SK-N-SH (cell line): ENCODE results near the gene SSX2IP. TPM values are rescaled to one million over a fixed set of nuclear protein-coding genes. Genes with fewer than 3 reads are reported as not detected.

Source experiments
- CTCF ChIA-PET: fragments of 300-600, 350-600 bp; formaldehyde crosslinking; extraction: SDS; loops from one replicate; lab custom pipeline; 2021; lab: Yijun Ruan, JAX
- POLR2A ChIA-PET: fragments of 350-600 bp; sonication (Branson Sonifier 250); formaldehyde crosslinking; extraction: SDS; loops from one replicate; lab custom pipeline; 2020; ENCODE audit warnings: antibody characterized with exemption, inconsistent platforms; lab: Yijun Ruan, JAX
- DNase-seq: peaks from one replicate; pipeline ENCODE4 v3.0.0; 2012
- H2AFZ ChIP-seq: fragments of 200-600 bp; sonication (generic); 2 replicates; pipeline ENCODE4 v1.8.1; 2016; ENCODE audit warnings: antibody characterized with exemption, mild to moderate bottlenecking, low read depth
- H3F3A ChIP-seq: fragments of 200-600 bp; sonication (generic); replicated peaks from 2 replicates; pipeline ENCODE3; 2016; ENCODE audit warnings: antibody characterized with exemption, mild to moderate bottlenecking; ENCODE audit not compliant: insufficient read depth
- H3K27ac ChIP-seq, 2 experiments: fragments of 200-500 bp in 1 of 2; fragments of 200-600 bp in 1 of 2; sonication (Bioruptor generic) in 1 of 2; sonication (generic), shearing (Covaris generic) in 1 of 2; 2 replicates each; pipeline versions ENCODE4 v1.5.1 to v1.6.1; 2014 to 2016; ENCODE audit warnings: low read depth in 2 of 2, inconsistent platforms in 1 of 2, low read length in 1 of 2, mild to moderate bottlenecking in 1 of 2, mixed read lengths in 1 of 2
- H3K27me3 ChIP-seq: fragments of 200-600 bp; sonication (generic), shearing (Covaris generic); 2 replicates; pipeline ENCODE4 v1.6.1; 2016; ENCODE audit warnings: mixed run types; ENCODE audit not compliant: insufficient read depth
- H3K36me3 ChIP-seq, 2 experiments: fragments of 200-500 bp in 1 of 2; fragments of 200-600 bp in 1 of 2; sonication (Bioruptor generic) in 1 of 2; sonication (generic) in 1 of 2; replicated peaks in 1 of 2; 2 replicates each; pipeline versions ENCODE3 to v1.5.1; 2014 to 2016; ENCODE audit warnings: low read length in 1 of 2, mild to moderate bottlenecking in 1 of 2; ENCODE audit not compliant: insufficient read depth in 2 of 2, control insufficient read depth in 1 of 2
- H3K4me1 ChIP-seq, 2 experiments: fragments of 200-500 bp in 1 of 2; fragments of 200-600 bp in 1 of 2; sonication (Bioruptor generic) in 1 of 2; sonication (generic), shearing (Covaris generic) in 1 of 2; 2 replicates each; pipeline versions ENCODE4 v1.5.1 to v1.6.1; 2014 to 2016; ENCODE audit warnings: low read depth in 1 of 2, low read length in 1 of 2, mixed run types in 1 of 2; ENCODE audit not compliant: insufficient read depth in 2 of 2, control insufficient read depth in 1 of 2
- H3K4me2 ChIP-seq: fragments of 200-600 bp; sonication (generic), shearing (Covaris generic); 2 replicates; pipeline ENCODE4 v1.6.1; 2017; ENCODE audit warnings: mixed run types
- H3K4me3 ChIP-seq, 2 experiments: fragments of 200-500 bp in 1 of 2; fragments of 200-600 bp in 1 of 2; sonication (Bioruptor generic) in 1 of 2; sonication (generic), shearing (Covaris generic) in 1 of 2; 2 replicates each; pipeline versions ENCODE4 v1.5.1 to v1.8.1; 2014 to 2016; ENCODE audit warnings: low read depth in 2 of 2, inconsistent platforms in 1 of 2, low read length in 1 of 2, mild to moderate bottlenecking in 1 of 2, mixed read lengths in 1 of 2, moderate library complexity in 1 of 2
- H3K79me2 ChIP-seq: fragments of 200-600 bp; sonication (generic); 2 replicates; pipeline ENCODE4 v1.8.1; 2017; ENCODE audit warnings: mild to moderate bottlenecking; ENCODE audit not compliant: insufficient read depth
- H3K9ac ChIP-seq: fragments of 200-600 bp; sonication (generic); 2 replicates; pipeline ENCODE4 v1.6.1; 2017; ENCODE audit warnings: mixed run types
- H3K9me2 ChIP-seq: fragments of 200-600 bp; sonication (generic); 2 replicates; pipeline ENCODE4 v1.6.1; 2017; ENCODE audit warnings: mixed run types
- H3K9me3 ChIP-seq: fragments of 200-600 bp; sonication (generic); 2 replicates; pipeline ENCODE4 v1.6.1; 2017; ENCODE audit warnings: mixed run types, mild to moderate bottlenecking, moderate library complexity
- H4K20me1 ChIP-seq: fragments of 200-600 bp; sonication (generic); 2 replicates; pipeline ENCODE4 v1.6.1; 2017; ENCODE audit warnings: mild to moderate bottlenecking, mixed run types; ENCODE audit not compliant: insufficient read depth
- CHD2 ChIP-seq: fragments of 150-350 bp; IDR thresholded peaks from 2 replicates; pipeline ENCODE4 v1.6.1; 2018; ENCODE audit warnings: low read length; ENCODE audit not compliant: partially characterized antibody
- ELF1 ChIP-seq: IDR thresholded peaks from 2 replicates; pipeline ENCODE4 v1.4.0; 2012
- EP300 ChIP-seq, 2 experiments: IDR thresholded peaks; 2 replicates each; pipeline versions ENCODE4 v1.4.0 to v1.6.1; 2012; ENCODE audit warnings: borderline replicate concordance in 1 of 2, low read depth in 1 of 2, low read length in 1 of 2
- EZH2phosphoT487 ChIP-seq: fragments of 200-600 bp; sonication (generic); IDR thresholded peaks from 2 replicates; pipeline ENCODE4 v1.6.1; 2017; ENCODE audit warnings: low read depth, mixed run types, mild to moderate bottlenecking, antibody characterized with exemption, moderate library complexity, borderline replicate concordance
- FOSL2 ChIP-seq: IDR thresholded peaks from 2 replicates; pipeline ENCODE4 v1.4.0; 2012; ENCODE audit warnings: low read depth, mild to moderate bottlenecking, moderate library complexity, borderline replicate concordance
- IRF3 ChIP-seq: fragments of 150-350 bp; IDR thresholded peaks from 2 replicates; pipeline ENCODE4 v1.6.1; 2016; ENCODE audit warnings: mild to moderate bottlenecking, low read depth, low read length
- JUND ChIP-seq: IDR thresholded peaks from 2 replicates; pipeline ENCODE4 v1.4.0; 2012
- MAX ChIP-seq: IDR thresholded peaks from 2 replicates; pipeline ENCODE4 v1.4.0; 2012; ENCODE audit warnings: low read depth
- MXI1 ChIP-seq: IDR thresholded peaks from 2 replicates; pipeline ENCODE4 v1.6.1; 2012; ENCODE audit warnings: mild to moderate bottlenecking, low read depth, low read length, improper control_type of control experiment
- NFIC ChIP-seq: IDR thresholded peaks from 2 replicates; pipeline ENCODE4 v1.4.0; 2012; ENCODE audit warnings: borderline replicate concordance
- NRF1 ChIP-seq: IDR thresholded peaks from 2 replicates; pipeline ENCODE4 v1.6.1; 2012; ENCODE audit warnings: low read depth, mild to moderate bottlenecking, low read length
- POLR2AphosphoS5 ChIP-seq: IDR thresholded peaks from 2 replicates; pipeline ENCODE4 v1.6.1; 2012; ENCODE audit warnings: low read depth, low read length
- RCOR1 ChIP-seq: fragments of 150-350 bp; IDR thresholded peaks from 2 replicates; pipeline ENCODE4 v1.6.1; 2017; ENCODE audit warnings: antibody characterized with exemption, low read length
- RFX5 ChIP-seq: IDR thresholded peaks from 2 replicates; pipeline ENCODE4 v1.6.1; 2012; ENCODE audit warnings: mild to moderate bottlenecking, improper control_type of control experiment, low read length
- RXRA ChIP-seq: IDR thresholded peaks from 2 replicates; pipeline ENCODE4 v1.4.0; 2012; ENCODE audit warnings: low read depth, mild to moderate bottlenecking, borderline replicate concordance
- TCF12 ChIP-seq: IDR thresholded peaks from 2 replicates; pipeline ENCODE4 v1.4.0; 2012
- USF1 ChIP-seq: IDR thresholded peaks from 2 replicates; pipeline ENCODE4 v1.4.0; 2012; ENCODE audit warnings: low read depth, borderline replicate concordance
- USF2 ChIP-seq: fragments of 150-350 bp; IDR thresholded peaks from 2 replicates; pipeline ENCODE4 v1.6.1; 2017; ENCODE audit warnings: antibody characterized with exemption, low read length, low read depth, borderline replicate concordance
- YY1 ChIP-seq: IDR thresholded peaks from 2 replicates; pipeline ENCODE4 v1.4.0; 2012; ENCODE audit warnings: low read depth, mild to moderate bottlenecking
- ZBTB33 ChIP-seq: IDR thresholded peaks from 2 replicates; pipeline ENCODE4 v1.4.0; 2012; ENCODE audit warnings: low read depth, borderline replicate concordance
- WGBS: methylation state at CpG from one replicate; pipeline ENCODE4 v1.1.6; 2017; ENCODE audit warnings: low lambda C conversion rate; 5-methylcytosine and 5-hydroxymethylcytosine counted together
- polyA plus RNA-seq, 3 experiments: library from polyadenylated mRNA; depleted of rRNA; stranded (reverse); fragments of >200 nt; gene quantifications; 2 replicates each; pipeline ENCODE4 v1.2.3, GENCODE V29; 2012

Gene SSX2IP
- polyA plus RNA-seq (2012; rRNA removed): 7.7 and 10.9 TPM in 2 replicates
- polyA plus RNA-seq (2012; cell fraction: cytosol; rRNA removed): 13.0 and 16.6 TPM in 2 replicates
- polyA plus RNA-seq (2012; cell fraction: nucleus; rRNA removed): 5.7 and 13.3 TPM in 2 replicates

GRCh38 chr1:84690397-84691121 is at the start of gene SSX2IP:
TSS of gene SSX2IP (minus strand) at chr1:84690461. CDS start at chr1:84671219, 19,242 bp downstream.
- Histone ChIP-seq H3K9me3 (no peaks in the 10 kb centered on the region), H3K79me2 (peaks cover 43% of the 10 kb centered on the region), H3K4me2 (peak within 1 kb of the TSS; percentile 96), H3K4me3 (peak within 1 kb of the TSS; percentile 86 to 91), H3K36me3 (peaks cover 0 to 3% of the 10 kb centered on the region in 2 experiments), H3K4me1 (peaks cover 0 to 15% of the 10 kb centered on the region in 2 experiments; a peak in 2 of 4 replicates), H2AFZ (peak within 1 kb of the TSS; percentile 99), H3K9me2 (no peaks in the 10 kb centered on the region), H4K20me1 (no peaks in the 10 kb centered on the region; the same call in 1 of the 2 replicates), H3K9ac (peak within 1 kb of the TSS; percentile 76), H3K27ac (peak within 1 kb of the TSS; percentile 64 to 92), H3K27me3 (no peaks in the 10 kb centered on the region), H3F3A (no peaks in the 10 kb centered on the region)
- CTCF ChIA-PET: interaction anchor here (0.6 to 1.6 kb wide), 7 partner anchors 11 to 255 kb away, joined by 3 to 5 read pairs (median 3); no protein-coding TSS in a partner anchor
- DNase-seq: peak; percentile 98
- POLR2A ChIA-PET: interaction anchor here (0.9 kb wide), 1 partner anchor 27 kb away, joined by 3 read pairs; no protein-coding TSS in a partner anchor
- WGBS: 0% methylated on average over 21 of the region's 68 CpGs
- no peak for TF ChIP-seq YY1
- TF ChIP-seq RCOR1: peak; percentile 71; the same call in 1 of the 2 replicates
- TF ChIP-seq NFIC: no peak
- peak; percentile 50 for TF ChIP-seq NRF1
- 0 out of 4 replicates have a peak, but pooled peaks of 1 of the 2 experiments have one; percentile 34 for TF ChIP-seq EP300 (IDR thresholded peaks at IDR 0.05; ENCODE audit: borderline replicate concordance in 1 of 2, low read depth in 1 of 2, low read length in 1 of 2)
- no peak for TF ChIP-seq ZBTB33
- TF ChIP-seq USF1: no peak
- TF ChIP-seq JUND: peak; percentile 23; the same call in 1 of the 2 replicates
- peak; percentile 38; the same call in 1 of the 2 replicates for TF ChIP-seq TCF12
- TF ChIP-seq IRF3: peak; percentile 51
- TF ChIP-seq CHD2: peak; percentile 67
- TF ChIP-seq ELF1: no peak
- no peak for TF ChIP-seq USF2
- no peak for TF ChIP-seq RXRA
- TF ChIP-seq POLR2AphosphoS5: peak; percentile 77
- peak; percentile 79 for TF ChIP-seq MAX
- peak; percentile 65; the same call in 1 of the 2 replicates for TF ChIP-seq FOSL2
- peak; percentile 85 for TF ChIP-seq MXI1
- TF ChIP-seq EZH2phosphoT487: no peak
- TF ChIP-seq RFX5: peak; percentile 79
